H9 (cell line): ENCODE data around the gene WDR20. TPM values are rescaled to one million over a fixed set of nuclear protein-coding genes. Genes with fewer than 3 reads are reported as not detected.

Experiments used
- DNase-seq: peaks from one replicate; pipeline ENCODE4 v3.0.0-alpha.2; 2017
- H2AFZ ChIP-seq: one replicate; pipeline ENCODE4 v1.6.1; 2013; ENCODE audit warnings: mild to moderate bottlenecking, low read length, control low read depth, moderate library complexity
- H2AK5ac ChIP-seq: 2 replicates; pipeline ENCODE4 v1.6.1; 2013; ENCODE audit warnings: low read length, control low read depth, mixed read lengths; ENCODE audit not compliant: insufficient read length
- H2BK120ac ChIP-seq: one replicate; pipeline ENCODE4 v1.6.1; 2013; ENCODE audit warnings: low read depth, mild to moderate bottlenecking, low read length, control low read depth, inconsistent platforms; ENCODE audit not compliant: poor library complexity, severe bottlenecking
- H2BK12ac ChIP-seq: 2 replicates; pipeline ENCODE4 v1.6.1; 2013; ENCODE audit warnings: low read length, control low read depth, mixed read lengths, low read depth; ENCODE audit not compliant: insufficient read length
- H2BK15ac ChIP-seq: 2 replicates; pipeline ENCODE4 v1.6.1; 2013; ENCODE audit warnings: low read depth, low read length, control low read depth
- H2BK20ac ChIP-seq: one replicate; pipeline ENCODE4 v1.6.1; 2013; ENCODE audit warnings: low read depth, mild to moderate bottlenecking, low read length, control low read depth, inconsistent platforms; ENCODE audit not compliant: poor library complexity, severe bottlenecking
- H2BK5ac ChIP-seq: 2 replicates; pipeline ENCODE4 v1.6.1; 2013; ENCODE audit warnings: low read length, control low read depth, mixed read lengths; ENCODE audit not compliant: insufficient read length
- H3K14ac ChIP-seq: 2 replicates; pipeline ENCODE4 v1.6.1; 2013; ENCODE audit warnings: low read length, control low read depth; ENCODE audit not compliant: insufficient read depth
- H3K18ac ChIP-seq: 2 replicates; pipeline ENCODE4 v1.6.1; 2013; ENCODE audit warnings: low read depth, mild to moderate bottlenecking, mixed read lengths, low read length, control low read depth; ENCODE audit not compliant: insufficient read length
- H3K23ac ChIP-seq: 2 replicates; pipeline ENCODE4 v1.6.1; 2013; ENCODE audit warnings: low read length, control low read depth, mixed read lengths, low read depth; ENCODE audit not compliant: insufficient read length
- H3K23me2 ChIP-seq: 2 replicates; pipeline ENCODE4 v1.6.1; 2013; ENCODE audit warnings: low read depth, mild to moderate bottlenecking, mixed read lengths, low read length, control low read depth; ENCODE audit not compliant: insufficient read length, poor library complexity, severe bottlenecking
- H3K27ac ChIP-seq: 2 replicates; pipeline ENCODE4 v1.5.1; 2013; ENCODE audit warnings: low read length, control low read depth, mixed read lengths, low read depth; ENCODE audit not compliant: insufficient read length
- H3K27me3 ChIP-seq: 2 replicates; pipeline ENCODE4 v1.6.1; 2013; ENCODE audit warnings: low read length, control low read depth, inconsistent platforms; ENCODE audit not compliant: insufficient read depth
- H3K4ac ChIP-seq: 2 replicates; pipeline ENCODE4 v1.6.1; 2013; ENCODE audit warnings: low read depth, mild to moderate bottlenecking, control low read depth, inconsistent platforms, low read length, moderate library complexity
- H3K4me1 ChIP-seq: 2 replicates; pipeline ENCODE4 v1.6.1; 2013; ENCODE audit warnings: low read length, control low read depth, inconsistent platforms; ENCODE audit not compliant: insufficient read depth
- H3K4me2 ChIP-seq: 2 replicates; pipeline ENCODE4 v1.6.1; 2013; ENCODE audit warnings: low read length, control low read depth, mixed read lengths; ENCODE audit not compliant: insufficient read length, insufficient read depth
- H3K56ac ChIP-seq: 2 replicates; pipeline ENCODE4 v1.6.1; 2013; ENCODE audit warnings: low read depth, mild to moderate bottlenecking, mixed read lengths, low read length, control low read depth; ENCODE audit not compliant: insufficient read length
- H3K79me1 ChIP-seq: 2 replicates; pipeline ENCODE4 v1.6.1; 2013; ENCODE audit warnings: low read depth, mild to moderate bottlenecking, moderate library complexity, low read length, control low read depth, inconsistent platforms; ENCODE audit not compliant: insufficient read depth, poor library complexity, severe bottlenecking
- H3K79me2 ChIP-seq: 2 replicates; pipeline ENCODE4 v1.6.1; 2013; ENCODE audit warnings: low read length, control low read depth, inconsistent platforms; ENCODE audit not compliant: insufficient read depth
- H3K9ac ChIP-seq: 2 replicates; pipeline ENCODE4 v1.6.1; 2013; ENCODE audit warnings: low read length, control low read depth, mixed read lengths; ENCODE audit not compliant: insufficient read length; ENCODE audit errors: extremely low read depth
- H3K9me3 ChIP-seq: one replicate; pipeline ENCODE4 v1.6.1; 2013; ENCODE audit warnings: low read depth, low read length, inconsistent platforms; ENCODE audit not compliant: control insufficient read depth
- H3T11ph ChIP-seq: one replicate; pipeline ENCODE4 v1.6.1; 2013; ENCODE audit warnings: mild to moderate bottlenecking, low read length, control low read depth, inconsistent platforms
- H4K20me1 ChIP-seq: one replicate; pipeline ENCODE4 v1.6.1; 2013; ENCODE audit not compliant: control insufficient read depth, insufficient read length, insufficient read depth
- H4K5ac ChIP-seq: 2 replicates; pipeline ENCODE4 v1.6.1; 2013; ENCODE audit warnings: low read depth, mild to moderate bottlenecking, mixed read lengths, low read length, control low read depth; ENCODE audit not compliant: insufficient read length
- H4K8ac ChIP-seq: replicated peaks from 2 replicates; pipeline ENCODE4 v1.6.1; 2013; ENCODE audit warnings: low read length, control low read depth, mixed read lengths, low read depth; ENCODE audit not compliant: insufficient read length
- H4K91ac ChIP-seq: 2 replicates; pipeline ENCODE4 v1.6.1; 2013; ENCODE audit warnings: low read depth, mild to moderate bottlenecking, moderate library complexity, mixed read lengths, low read length, control low read depth; ENCODE audit not compliant: insufficient read length
- H3K27ac Mint-ChIP-seq, 3 experiments: 2 replicates in 2 of 3; 3 replicates in 1 of 3; pipeline ENCODE4 v1.8.0; 2020 to 2021; ENCODE audit warnings: mixed read lengths in 3 of 3, mild to moderate bottlenecking in 1 of 3, moderate library complexity in 1 of 3
- H3K27me3 Mint-ChIP-seq: 2 replicates; pipeline ENCODE4 v1.8.0; 2021; ENCODE audit warnings: low read depth, mild to moderate bottlenecking, moderate library complexity, mixed read lengths
- H3K36me3 Mint-ChIP-seq, 3 experiments: 2 replicates in 2 of 3; 3 replicates in 1 of 3; pipeline ENCODE4 v1.8.0; 2020 to 2021; ENCODE audit warnings: low read depth in 3 of 3, mixed read lengths in 3 of 3; ENCODE audit not compliant: insufficient read depth in 1 of 3
- H3K4me1 Mint-ChIP-seq, 2 experiments: 2 replicates each; pipeline ENCODE4 v1.8.0; 2020; ENCODE audit warnings: mixed read lengths in 2 of 2
- H3K4me3 Mint-ChIP-seq, 2 experiments: 2 replicates in 1 of 2; 3 replicates in 1 of 2; pipeline ENCODE4 v1.8.0; 2020 to 2021; ENCODE audit warnings: mild to moderate bottlenecking in 2 of 2, mixed read lengths in 2 of 2, moderate library complexity in 1 of 2
- H3K9me3 Mint-ChIP-seq, 2 experiments: 2 replicates in 1 of 2; 3 replicates in 1 of 2; pipeline ENCODE4 v1.8.0; 2020; ENCODE audit warnings: mild to moderate bottlenecking in 2 of 2, mixed read lengths in 2 of 2, moderate library complexity in 1 of 2
- WGBS: extraction: QIAGEN DNeasy Blood & Tissue Kit; methylation state at CpG from one replicate; pipeline ENCODE4 v1.1.7; 2013; ENCODE audit warnings: missing lambda C conversion rate, low lambda C conversion rate, mixed read lengths; ENCODE audit not compliant: insufficient read length; ENCODE audit errors: extremely low coverage; 5-methylcytosine and 5-hydroxymethylcytosine counted together
- total RNA-seq: library from RNA; stranded (reverse); gene quantifications from 2 replicates; pipeline ENCODE4 v1.2.1, GENCODE V29; 2021
- TF ChIP-seq, protein P1 (sequence below): fragments of 200-600 bp; sonication (generic); conservative IDR thresholded peaks from 3 replicates; pipeline ENCODE4 v1.8.0; 2021; ENCODE audit warnings: antibody characterized with exemption, mild to moderate bottlenecking

Gene WDR20
- total RNA-seq, 1 experiment from 2014 or later: 31.6 TPM

DNA sequence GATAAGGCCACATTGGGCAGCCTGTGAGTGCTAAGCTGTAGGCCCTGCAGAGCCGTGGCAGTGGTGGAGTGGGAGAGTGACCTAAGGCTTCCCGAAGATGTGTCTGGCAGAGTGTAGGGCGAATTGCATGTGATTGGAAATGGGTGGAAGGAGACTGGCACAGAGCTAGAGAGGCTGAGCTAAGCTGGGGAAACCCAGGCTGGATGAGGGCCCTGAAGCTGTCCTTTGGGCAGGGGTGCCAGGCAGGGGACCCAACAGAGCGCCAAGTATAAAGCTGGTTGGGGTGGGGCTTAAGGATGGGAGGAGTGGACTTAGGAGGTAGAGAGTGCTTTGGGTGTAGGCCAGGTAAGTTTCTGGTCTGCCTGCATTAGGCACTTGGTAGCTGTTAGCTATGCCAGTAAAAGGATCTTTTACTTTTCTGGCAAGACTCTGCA lies 47.9 kb downstream of the WDR20 start:
- no peak overlapping the region for H2BK20ac ChIP-seq
- whole genome bisulfite sequencing: no CpG with 5 or more reads among the region's 4 CpGs
- no peak overlapping the region for H2BK12ac ChIP-seq
- H3K23ac ChIP-seq: no peak overlapping the region
- TF ChIP-seq, protein P1, sequence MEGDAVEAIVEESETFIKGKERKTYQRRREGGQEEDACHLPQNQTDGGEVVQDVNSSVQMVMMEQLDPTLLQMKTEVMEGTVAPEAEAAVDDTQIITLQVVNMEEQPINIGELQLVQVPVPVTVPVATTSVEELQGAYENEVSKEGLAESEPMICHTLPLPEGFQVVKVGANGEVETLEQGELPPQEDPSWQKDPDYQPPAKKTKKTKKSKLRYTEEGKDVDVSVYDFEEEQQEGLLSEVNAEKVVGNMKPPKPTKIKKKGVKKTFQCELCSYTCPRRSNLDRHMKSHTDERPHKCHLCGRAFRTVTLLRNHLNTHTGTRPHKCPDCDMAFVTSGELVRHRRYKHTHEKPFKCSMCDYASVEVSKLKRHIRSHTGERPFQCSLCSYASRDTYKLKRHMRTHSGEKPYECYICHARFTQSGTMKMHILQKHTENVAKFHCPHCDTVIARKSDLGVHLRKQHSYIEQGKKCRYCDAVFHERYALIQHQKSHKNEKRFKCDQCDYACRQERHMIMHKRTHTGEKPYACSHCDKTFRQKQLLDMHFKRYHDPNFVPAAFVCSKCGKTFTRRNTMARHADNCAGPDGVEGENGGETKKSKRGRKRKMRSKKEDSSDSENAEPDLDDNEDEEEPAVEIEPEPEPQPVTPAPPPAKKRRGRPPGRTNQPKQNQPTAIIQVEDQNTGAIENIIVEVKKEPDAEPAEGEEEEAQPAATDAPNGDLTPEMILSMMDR: no peak
- no peak overlapping the region for H4K8ac ChIP-seq
- peaks cover 3% of the 10 kb centered on the region; the same call in 1 of the 2 replicates for H3K4me1 ChIP-seq
- no peak overlapping the region for H3K4me2 ChIP-seq
- H2BK15ac ChIP-seq: no peak overlapping the region
- peaks cover 14% of the 10 kb centered on the region; the same call in 1 of the 2 replicates for H3K79me2 ChIP-seq
- H3K27me3 Mint-ChIP-seq: no peaks in the 10 kb centered on the region
- H3K9ac ChIP-seq: no peak overlapping the region
- no peak overlapping the region for H3T11ph ChIP-seq
- H3K9me3 Mint-ChIP-seq: no peaks in the 10 kb centered on the region
- H3K18ac ChIP-seq: no peak overlapping the region
- H3K56ac ChIP-seq: no peak overlapping the region
- peaks cover 30 to 40% of the 10 kb centered on the region in 2 experiments for H3K4me1 Mint-ChIP-seq
- peaks cover 9% of the 10 kb centered on the region for H3K79me1 ChIP-seq
- no peak overlapping the region for H3K4me3 Mint-ChIP-seq
- no peaks in the 10 kb centered on the region for H3K36me3 Mint-ChIP-seq
- peak overlapping the region; percentile 52; the same call in 1 of the 2 replicates for H3K14ac ChIP-seq
- H4K91ac ChIP-seq: no peak overlapping the region
- H3K23me2 ChIP-seq: no peaks in the 10 kb centered on the region
- DNase-seq: no peak
- no peak overlapping the region for H2AK5ac ChIP-seq
- no peak overlapping the region for H3K27ac ChIP-seq
- no peak overlapping the region for H4K5ac ChIP-seq
- no peak overlapping the region for H2AFZ ChIP-seq
- H3K27ac Mint-ChIP-seq: peak overlapping the region; percentile 80 to 92 (median 82); a peak in 6 of 7 replicates
- no peak overlapping the region for H2BK5ac ChIP-seq
- H3K9me3 ChIP-seq: no peaks in the 10 kb centered on the region
- no peak overlapping the region for H3K4ac ChIP-seq
- no peaks in the 10 kb centered on the region for H3K27me3 ChIP-seq
- no peaks in the 10 kb centered on the region for H4K20me1 ChIP-seq
- H2BK120ac ChIP-seq: no peak overlapping the region
